ENCODE results near the gene TPD52L2.
"Not testable (repeated sequence)": the region's sequence is repeated elsewhere in the genome, so short reads cannot be mapped to it uniquely, and the experiment has no call there.

The TPD52L2 gene

DNA sequence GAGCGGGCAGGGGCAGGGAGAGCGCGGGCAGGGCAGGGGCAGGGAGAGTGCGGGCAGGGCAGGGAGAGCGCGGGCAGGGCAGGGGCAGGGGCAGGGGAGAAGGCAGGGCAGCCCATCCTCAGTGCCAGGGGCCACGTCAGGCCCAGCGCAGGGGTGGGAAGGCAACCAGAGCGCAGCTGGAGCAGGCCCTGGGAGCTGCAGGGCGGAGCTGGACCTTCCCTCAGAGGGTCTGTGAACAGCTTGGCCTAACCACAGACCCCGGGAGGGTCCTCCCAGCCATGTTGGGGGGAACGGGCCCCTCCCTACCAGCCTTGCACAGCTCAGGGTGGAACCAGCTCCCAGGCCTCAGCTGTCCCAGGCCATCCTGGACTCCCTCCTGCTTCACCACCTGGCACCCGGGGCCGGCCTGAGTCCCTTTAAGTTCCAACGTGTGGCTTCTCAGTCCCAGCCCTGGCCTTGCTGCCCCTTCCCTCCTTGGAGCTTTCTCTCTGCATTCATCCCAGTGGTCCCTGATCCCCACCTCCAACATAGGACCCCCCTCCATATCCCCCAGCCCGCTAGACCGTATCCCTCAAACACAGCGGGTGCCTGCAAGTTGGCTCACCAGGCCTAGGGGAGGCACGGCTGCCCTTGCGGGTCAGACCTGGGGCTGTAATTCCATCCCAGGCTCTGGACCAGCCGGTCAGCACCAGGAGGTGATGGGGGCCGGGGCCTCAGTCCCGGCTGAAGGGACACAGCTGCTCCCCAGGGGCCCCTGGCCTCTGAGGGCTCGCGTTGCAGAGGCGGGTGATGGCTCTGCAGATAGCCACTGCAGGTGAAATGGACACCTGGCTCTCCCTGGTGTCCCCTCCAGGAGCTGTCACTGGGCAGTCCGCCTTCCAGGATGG lies 28.4 kb upstream of the TPD52L2 start:
- no peak for DNase-seq

DNA sequence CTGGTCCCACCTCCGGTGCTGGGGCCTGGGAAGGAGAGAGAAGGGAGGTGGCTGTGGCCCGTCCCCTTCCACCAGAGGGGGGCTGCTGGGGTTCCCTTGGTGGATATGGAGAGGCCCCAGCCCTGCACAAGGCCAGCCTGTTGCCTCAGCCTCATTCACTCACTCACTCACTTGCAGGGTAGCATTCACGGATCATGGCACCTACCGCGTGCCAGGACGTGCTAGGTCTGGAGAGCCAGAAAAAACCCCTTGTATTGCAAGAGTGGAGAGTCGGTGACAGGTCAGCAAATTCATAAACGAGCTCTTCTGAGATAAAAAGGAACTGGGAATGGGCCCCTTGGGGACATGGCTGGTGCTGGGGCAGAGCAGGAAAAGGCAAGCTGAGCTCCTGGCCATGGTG lies 27.6 kb upstream of the TPD52L2 start:
- DNase-seq: no peak

DNA sequence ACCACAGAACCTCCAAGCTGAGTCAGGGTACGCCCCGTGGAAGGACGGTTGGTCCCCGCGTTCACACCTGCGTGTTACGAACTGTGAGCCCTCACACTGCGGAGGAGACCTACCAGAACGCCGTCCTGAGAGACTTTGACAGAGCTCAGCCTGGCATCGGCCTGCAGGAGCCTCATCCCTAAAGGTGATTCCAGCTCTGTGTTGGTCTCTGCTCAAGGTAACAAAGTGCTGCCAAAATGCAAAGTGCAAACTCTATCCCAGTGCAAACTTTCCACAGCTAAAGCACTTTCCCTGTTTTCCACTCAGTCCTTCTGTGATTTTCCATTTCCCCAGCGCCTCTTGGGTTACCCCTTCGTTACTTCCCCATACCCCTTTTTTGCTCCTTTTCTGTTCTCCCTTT lies 25.4 kb upstream of the TPD52L2 start:
- DNase-seq: no peak

DNA sequence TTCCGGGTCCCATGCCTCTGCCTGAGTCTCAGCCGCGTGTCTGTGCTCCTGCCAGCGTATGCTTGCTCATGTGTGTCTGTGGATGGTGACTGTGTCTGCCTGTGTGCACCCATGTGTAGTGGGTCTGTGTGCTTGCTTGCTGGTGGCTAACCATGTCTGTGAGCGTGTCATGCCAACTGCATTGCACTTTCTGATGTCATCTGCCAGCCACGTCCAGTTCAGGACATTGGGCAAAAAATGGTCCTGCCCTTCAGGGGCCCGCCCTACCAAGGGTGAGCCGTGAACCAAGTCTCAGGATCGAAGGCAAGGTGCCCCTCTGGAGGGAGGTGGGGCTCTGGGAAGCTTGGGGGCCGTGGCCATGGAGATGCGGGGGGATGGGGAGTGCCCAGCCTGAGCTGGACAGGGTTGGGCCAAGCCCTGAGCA lies 24.7 kb upstream of the TPD52L2 start:
- DNase-seq: no peak

DNA sequence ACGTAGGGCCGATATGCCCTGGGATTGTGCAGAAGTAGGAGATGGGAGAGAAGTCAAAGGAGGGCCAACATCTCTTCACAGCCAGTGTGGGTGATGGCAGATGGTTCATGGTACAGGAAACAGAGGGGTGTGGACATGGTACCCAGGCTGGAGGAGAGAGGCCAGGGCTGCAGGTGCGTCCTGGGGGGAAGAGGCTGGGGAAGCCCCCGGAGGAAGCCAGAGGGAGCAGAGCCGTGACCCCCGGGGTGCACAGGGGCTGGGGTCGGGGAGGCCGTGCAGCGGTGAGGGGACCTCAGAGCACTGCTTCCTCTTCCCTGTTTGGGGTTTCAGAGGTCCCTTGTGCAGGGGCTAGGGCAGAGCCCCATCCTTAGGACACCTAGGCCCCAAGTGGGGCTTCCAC lies 22.8 kb upstream of the TPD52L2 start:
- no peak for DNase-seq

DNA sequence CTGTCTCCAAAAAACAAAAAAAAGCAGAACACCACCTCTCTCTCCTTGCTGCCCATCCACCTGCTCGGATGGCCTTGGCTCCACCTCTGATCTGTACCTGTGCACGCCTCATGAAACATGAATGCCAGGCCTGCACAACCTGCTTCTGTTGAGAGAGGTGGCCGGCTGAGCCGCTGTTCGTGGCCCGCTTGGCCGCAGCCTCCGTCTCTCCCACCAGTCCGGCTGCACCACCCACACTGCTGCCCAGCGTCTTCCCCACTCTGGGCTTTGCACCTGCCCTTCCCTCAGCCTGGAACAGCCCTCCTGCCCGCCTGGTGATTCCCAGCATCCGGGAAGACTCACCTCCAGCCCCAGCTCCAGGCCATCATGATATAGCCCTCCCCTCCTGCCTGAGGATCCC lies 21.8 kb upstream of the TPD52L2 start:
- DNase-seq: no peak

DNA sequence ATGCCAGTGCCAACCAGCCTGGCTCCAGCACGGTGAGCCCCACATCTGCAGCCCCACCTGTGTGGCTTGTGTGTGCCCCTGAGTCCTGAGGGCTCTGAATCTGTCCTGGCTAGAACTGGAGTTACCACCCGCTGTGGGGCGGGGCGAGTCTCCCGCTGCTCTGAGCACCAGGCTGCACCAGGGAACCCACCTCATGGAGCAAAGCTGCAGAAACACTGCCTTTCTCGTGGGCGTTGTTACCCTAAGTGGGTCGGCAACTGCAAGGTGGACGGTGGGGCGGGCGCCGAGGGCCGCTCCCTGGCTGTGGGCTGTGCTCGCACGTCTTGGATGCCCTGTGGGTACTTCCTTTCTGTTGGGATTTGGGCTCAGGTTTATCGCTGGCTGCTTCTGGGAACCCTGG lies 21.3 kb upstream of the TPD52L2 start:
- no peak for DNase-seq

DNA sequence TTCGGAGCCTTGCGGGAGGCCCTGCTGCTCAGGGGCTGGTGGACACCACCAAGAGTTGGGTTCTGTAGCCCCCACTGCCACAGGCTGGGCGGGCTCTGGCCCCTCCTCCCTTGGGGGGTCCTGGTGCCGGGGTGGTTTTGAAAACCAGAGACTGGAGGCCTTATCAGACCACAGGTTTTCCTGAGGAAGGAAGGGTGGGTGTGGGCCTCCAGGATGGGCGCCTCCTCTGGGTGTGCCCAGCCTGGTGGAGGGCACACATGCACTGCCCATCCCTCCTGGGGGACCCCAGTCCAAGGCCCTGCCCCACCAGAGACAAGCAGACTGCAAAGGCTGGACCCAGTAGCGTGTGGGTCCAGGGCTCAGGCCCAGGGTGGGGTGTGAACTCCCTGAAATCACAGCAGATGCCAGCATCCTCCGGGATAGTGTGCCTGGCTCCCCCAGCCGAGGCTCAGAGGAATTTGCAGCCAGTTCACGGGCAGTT lies 20.5 kb upstream of the TPD52L2 start:
- no peak for DNase-seq

DNA sequence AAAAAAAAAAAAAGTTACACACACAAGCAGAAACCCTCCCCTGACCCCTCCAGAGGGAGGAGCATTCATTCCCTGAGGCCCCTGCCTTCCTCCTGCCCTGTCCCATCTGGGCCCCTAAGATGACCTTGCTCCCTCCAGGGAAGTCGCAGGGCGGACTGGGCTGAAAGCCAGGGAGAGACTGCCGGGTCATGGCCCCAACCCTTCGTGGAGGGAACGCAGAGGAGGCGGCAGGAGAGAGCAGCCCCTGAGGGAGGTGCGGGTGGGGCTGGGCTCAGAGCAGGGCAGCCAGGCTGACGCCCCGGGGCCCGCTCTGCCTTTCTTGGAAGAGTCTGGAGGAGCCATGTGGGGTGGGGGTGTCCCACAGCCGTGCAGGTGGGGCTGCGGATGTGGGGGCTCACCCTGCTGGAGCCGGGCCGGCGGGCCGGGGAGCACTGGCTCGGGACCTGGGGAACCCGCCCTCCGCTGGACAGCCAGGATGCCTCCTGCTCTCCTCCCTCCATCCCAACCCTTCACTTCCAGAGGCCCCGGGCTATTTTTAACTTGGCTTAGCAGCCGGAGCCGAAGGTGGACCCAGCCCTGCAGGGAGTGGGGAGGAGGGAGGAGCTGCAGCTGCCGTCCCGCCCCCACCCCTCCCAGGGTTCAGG lies 18.8 kb upstream of the TPD52L2 start:
- DNase-seq: no peak

DNA sequence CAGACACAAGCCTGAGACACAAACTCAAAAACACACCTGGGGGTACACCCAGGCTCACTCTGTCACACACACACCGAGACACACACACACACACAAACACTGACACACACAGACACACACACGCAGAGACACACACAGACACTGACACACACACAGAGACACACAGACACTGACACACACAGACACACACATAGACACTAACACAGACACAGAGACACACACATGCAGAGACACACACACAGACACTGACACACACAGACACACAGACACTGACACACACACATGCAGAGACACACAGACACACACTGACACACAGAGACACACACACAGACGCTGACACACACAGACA lies 18.2 kb upstream of the TPD52L2 start:
- DNase-seq: no peak

DNA sequence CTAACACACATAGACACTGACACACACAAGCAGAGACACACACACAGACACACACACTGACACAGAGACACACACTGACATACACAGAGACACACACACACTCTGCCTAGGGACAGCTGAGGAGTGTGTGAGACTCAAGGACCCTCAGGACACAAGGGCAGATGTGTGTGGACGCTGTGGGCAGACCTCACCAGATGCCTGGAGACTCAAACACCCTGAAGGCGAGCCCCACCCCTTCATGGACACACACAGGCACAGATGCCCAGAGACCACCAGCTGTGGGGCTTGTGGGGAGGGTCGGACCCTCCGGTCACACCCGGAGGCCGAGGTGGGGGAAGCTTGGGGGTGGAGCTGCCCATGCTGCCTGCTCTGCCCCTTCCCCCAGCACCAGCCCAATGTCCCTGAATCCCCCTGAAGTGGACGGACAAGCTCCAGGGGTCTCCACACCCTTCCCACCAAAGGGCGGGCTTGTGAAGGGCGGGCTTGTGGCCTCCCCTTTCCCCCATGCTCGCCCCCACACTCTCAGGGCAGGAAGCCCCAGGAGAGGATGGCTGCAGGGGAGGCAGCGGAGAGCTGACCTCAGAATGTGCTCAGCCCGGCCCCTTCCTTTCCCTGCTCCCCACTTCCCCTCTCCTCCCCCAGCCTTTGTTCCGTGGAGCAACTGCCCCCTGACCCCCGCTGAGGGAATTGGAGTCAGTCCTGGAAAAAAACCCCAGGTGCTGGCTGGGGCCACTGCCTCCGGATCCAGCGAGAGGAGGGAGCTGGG lies 17.6 kb upstream of the TPD52L2 start:
- DNase-seq: no peak

DNA sequence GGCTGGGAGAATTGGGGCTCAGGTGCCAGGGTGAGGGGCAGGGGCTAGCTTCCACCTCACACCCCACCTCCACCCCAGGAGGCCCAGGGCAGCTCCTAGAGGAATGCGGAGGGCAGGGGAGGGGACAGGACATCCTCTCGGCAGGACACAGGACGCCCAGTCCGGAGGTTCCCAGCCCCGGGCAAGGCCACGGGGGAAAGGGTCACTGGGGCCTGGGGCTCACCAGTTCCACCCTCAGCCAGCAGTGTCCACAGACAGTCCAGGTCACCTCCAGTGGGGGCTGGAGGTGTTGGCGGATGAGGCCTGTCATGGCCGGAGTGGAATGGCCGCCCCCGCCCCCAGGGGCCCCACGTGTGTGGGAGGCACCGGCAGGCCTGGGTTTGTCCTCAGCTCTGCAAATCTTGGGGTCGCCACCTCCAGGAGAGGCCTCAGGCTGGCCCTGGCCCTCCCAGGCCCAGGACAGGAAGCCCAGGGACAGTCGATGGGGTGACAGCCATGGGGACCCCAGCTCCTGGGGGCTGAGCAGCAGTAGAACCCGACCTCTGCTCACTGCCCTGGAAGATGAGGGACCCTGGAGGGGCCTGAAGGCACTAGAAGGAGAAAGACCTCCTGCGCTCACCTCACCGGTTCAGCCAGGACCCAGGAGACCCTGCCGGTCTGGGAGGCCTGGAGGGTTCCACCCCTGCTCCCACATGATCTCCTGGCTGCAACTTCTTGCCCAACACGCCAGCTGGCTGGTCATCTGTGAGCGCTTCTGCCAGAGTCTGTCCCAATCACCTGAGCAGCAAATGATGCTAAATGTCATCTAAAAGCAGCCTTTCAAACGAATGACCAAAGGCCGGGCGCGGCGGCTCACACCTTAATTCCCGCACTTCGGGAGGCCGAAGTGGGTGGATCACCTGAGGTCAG lies 16.8 kb upstream of the TPD52L2 start:
- DNase-seq: no peak

DNA sequence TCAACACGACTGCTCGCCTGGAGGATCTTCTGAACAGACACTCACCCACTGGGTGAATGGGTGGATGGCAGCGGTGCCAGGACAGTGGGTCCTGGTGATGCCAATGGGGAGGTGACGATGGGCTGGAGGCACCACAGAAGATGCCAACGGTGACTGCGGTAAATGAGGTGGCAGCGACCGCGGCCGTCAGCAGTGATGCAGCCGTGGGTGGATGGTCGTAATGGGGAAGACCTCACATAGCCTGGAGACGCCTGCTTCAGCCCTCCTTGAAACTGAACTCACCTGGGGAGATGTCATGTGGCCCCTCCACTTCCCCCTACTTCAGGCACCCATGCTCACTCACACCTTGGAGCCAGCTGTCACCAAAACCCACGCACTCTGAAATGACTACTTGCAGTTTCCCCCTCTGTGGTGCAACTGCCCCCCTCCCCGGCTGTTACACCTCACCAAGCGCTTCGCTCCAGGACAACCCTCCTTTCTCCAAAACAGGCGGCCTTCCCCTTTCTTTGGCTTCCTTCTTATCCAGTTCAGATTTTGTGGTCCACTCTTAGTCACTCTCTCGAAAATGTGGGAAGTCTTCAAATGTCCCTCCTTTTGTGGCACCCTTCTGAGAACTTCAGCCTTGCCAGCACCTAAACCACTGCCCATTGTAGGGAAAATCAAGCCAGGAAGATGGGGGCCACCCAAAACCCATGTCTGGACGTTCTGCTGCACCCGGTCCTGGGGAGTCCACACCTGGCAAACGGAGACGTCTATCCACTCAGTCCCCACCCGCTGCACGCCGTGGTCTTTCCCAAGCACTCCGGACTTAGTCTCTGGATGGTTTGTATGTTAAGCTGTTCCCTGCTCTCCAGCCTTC lies 14.2 kb upstream of the TPD52L2 start:
- no peak for DNase-seq

DNA sequence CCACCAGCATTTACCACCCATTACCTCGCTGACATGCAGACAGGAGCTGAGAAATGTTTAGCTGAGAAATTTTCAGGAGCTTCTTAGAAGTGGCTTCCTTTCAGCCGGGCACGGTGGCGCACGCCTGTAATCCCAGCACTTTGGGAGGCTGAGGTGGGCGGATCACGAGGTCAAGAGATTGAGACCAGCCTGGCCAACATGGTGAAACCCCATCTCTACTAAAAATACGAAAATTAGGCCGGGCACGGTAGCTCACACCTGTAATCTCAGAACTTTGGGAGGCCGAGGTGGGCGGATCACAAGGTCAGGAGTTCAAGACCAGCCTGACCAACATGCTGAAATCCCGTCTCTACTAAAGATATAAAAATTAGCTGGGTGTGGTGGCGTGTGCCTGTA lies 13.5 kb upstream of the TPD52L2 start:
- DNase-seq: not testable (repeated sequence)

DNA sequence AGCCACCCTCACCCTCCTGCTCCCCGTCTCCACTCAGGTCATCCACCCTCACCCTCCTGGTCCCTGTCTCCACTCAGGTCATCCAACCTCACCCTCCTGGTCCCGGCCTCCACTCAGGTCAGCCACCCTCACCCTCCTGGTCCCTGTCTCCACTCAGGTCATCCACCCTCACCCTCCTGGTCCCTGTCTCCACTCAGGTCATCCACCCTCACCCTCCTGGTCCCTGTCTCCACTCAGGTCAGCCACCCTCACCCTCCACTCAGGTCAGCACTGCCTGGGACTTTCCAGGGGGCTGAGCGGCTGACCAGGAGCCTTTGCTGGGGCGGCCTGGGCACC lies 11.4 kb upstream of the TPD52L2 start:
- not testable (repeated sequence) for DNase-seq

DNA sequence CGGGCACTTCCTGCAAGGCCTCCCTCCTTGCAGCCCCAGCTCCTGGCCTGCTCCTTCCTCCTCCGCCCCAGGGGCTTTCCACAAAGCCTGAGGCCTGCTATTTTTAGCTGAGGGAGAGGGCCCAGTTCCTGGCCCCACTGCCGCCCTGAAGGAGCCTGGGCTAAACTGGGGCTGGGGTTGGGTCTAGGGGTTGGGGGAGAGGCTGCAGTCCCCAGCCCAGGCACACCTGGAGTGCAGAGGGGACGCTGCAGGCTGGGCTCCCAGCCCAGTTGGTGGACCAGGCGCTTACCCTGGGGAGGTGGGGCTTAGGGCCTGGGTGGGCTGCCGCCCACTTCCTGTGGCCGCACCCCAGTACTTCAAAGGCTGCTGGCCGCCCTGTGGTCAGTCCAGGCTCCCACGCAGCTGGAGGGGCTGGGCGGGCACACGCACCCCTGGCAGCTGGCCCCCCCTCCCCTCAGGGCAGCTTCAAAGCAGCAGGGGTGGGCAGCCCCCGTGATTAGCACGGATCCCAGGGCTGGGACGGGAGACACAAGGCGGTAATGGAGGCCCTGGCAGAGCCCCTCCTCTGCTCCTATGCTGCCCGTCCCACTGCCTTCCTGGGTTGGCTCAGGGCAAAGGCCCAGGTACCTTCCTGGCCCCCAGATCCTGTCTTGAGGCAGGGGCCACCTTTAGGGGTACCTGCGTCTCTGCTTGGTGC lies 10.9 kb upstream of the TPD52L2 start:
- DNase-seq: no peak

DNA sequence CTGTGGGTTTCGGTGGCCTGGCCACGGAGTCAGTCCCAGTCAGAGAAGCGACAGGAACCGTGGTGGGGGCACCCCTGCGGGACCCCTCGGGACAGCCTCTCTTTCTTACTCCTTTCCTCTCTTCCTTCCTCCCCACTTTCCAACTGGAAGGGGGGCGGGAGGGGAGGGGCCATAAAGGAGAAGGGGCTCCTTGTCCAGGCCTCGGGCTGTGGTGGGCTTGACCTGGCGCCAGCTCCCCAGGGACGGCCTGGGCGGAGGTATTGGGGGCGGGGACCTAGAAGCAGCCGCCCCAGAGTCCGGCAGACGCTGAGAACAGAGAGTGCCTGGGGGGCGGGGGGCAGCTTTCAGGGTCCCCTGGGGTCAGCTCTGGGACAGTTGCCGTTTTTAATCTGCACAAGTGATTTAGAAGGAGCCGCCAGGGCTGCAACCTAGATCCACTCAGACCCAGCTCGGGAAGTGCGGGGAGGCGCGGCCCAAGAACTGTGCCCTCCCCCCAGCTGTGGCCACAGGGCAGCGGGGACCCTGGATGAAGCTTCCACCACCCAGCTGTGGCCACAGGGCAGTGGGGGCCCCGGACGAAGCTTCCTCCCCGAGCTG lies 10.2 kb upstream of the TPD52L2 start:
- no peak for DNase-seq

DNA sequence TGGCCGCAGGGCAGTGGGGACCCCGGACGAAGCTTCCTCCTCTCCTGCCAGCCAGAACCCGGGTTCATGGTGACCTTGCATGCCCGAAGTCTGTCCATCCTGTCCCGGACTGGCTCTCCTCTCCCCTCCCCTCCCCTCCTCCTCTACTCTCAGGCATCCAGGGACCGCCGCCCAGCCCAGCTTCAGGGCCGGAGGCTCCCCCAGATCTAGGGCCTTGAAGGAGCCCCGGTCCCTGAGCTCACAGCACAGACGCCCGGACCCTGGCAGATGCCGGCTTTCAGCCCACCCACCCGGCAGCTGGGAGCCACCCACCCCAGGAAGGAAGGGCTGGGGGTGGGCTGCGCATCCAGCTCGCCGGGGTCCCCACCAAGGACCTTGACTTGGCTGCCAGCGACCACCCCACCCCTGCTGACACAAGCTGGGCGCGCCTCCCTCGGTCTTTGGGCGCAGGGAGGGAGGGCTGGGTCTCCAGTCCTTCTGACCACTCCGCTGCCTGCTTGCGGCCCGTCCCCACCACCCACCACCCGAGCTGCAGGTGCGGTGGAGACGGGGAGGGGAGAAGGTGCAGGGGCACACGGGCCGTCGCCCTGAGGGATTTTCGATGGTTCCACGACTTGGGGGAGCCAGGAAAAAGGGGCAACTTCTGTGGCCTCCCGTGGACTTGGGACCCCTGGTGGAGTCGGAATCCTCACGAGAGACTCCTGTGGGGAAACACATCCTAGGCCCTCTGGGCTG lies 9.5 kb upstream of the TPD52L2 start:
- no peak for DNase-seq

DNA sequence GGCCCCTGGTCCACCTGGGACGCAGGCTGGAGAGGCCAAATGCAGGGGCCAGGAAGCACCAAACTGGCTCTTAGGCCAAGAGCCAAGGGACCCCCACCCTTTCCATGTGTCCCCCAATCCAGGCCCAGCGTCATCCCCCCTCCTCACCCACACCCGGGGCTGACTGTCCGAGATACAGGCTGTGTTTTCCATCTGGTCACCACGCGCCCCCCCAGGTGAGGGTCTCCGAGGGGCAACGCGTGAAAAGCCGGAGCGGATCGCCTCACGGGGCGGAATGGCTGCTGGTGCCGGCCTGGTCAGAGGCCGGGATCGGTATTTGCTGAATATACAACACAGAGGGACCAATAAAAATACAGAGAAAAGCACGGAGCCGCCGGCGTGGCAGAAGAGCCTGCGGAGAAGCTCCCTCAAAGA lies 9.0 kb upstream of the TPD52L2 start:
- no peak for DNase-seq
